OCI-LY1 (cell line): ENCODE results near the gene ABHD1.

Source experiments
- CTCF ChIP-seq: fragments of 200-600 bp; sonication (generic), shearing (Covaris generic); IDR thresholded peaks from 2 replicates; pipeline ENCODE4 v1.5.1; 2017; ENCODE audit warnings: mild to moderate bottlenecking, antibody characterized with exemption, low read length, moderate library complexity, mixed read lengths
- EZH2 ChIP-seq: fragments of 200-600 bp; sonication (generic), shearing (Covaris generic); IDR thresholded peaks from 2 replicates; pipeline ENCODE4 v1.8.0; 2017; ENCODE audit warnings: borderline replicate concordance, mixed run types, mild to moderate bottlenecking, antibody characterized with exemption, low read length, moderate library complexity, mixed read lengths

DNA sequence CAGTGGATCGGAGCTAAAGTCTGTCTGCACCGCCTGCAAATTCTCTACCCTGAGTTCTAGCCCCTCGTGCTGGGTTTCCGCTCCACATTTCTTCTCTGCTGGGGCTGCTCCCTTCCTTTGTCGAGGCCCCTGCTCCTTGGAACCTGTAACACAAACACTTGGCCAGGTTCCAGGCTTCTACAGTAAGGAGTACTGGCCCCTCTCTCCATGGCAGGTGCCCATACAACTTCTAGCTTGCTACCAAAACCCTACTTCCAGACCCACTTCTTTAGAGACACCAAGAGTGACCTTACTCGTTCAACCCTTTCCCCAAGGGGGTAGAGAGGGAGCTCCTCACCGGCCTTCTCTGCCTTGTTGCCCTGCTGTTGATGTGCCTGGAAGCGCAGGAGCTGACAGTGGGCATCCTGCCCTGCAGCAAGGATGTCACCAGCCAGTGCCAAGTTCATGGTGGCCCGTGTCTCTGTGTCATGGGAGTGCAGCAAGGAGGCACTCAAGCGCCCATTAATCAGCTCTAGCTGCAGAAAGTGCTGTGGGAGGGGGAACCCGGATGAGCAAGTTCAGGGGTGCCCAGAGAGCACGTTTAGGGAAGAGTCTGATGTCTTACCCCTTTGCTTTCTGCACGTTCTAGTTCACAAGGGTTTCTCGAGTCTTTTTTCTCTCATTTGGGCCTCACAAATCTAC, 9.7 kb downstream of the ABHD1 start:
- TF ChIP-seq CTCF (no peak), EZH2 (no peak)
